ENCODE results near the gene XKR3. TPM values are rescaled to one million over a fixed set of nuclear protein-coding genes. Genes with fewer than 3 reads are reported as not detected.
"Not testable (repeated sequence)": the region's sequence is repeated elsewhere in the genome, so short reads cannot be mapped to it uniquely, and the experiment has no call there.

The XKR3 gene
- total RNA-seq, 1 donor from 2014 or later: not detected

DNA sequence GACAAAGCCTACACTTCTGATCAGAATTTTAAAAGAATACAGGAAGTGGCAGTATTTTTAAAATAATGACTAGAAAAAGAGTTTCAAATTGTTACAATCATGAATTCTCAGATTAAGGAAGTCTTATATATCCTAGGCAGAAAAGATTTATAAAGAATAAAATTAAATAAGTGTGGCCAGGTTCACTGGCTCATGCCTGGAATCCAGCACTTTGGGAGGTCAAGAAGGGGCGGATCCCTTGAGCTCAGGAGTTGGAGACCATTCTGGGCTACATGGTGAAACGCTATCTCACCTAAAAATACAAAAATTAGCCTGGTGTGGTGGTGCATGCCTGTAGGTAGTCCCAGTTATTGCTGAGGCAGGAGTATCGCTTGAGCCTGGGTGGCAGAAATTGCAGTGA is 24.1 kb downstream of the XKR3 start:
- Mint-ChIP-seq H3K4me3 (ENCODE audit: low read depth) (no peak overlapping the region), H3K9me3 (no peaks in the 10 kb centered on the region), H3K4me1 (ENCODE audit: low read depth) (peaks cover 9% of the 10 kb centered on the region), H3K36me3 (ENCODE audit: low read depth) (no peaks in the 10 kb centered on the region), H3K27me3 (ENCODE audit: low read depth) (peaks cover 5% of the 10 kb centered on the region), H3K27ac (no peak overlapping the region)
- intact Hi-C loops (cut with micrococcal nuclease): no loop called here
- no peak for DNase-seq (ENCODE audit: low spot score)

DNA sequence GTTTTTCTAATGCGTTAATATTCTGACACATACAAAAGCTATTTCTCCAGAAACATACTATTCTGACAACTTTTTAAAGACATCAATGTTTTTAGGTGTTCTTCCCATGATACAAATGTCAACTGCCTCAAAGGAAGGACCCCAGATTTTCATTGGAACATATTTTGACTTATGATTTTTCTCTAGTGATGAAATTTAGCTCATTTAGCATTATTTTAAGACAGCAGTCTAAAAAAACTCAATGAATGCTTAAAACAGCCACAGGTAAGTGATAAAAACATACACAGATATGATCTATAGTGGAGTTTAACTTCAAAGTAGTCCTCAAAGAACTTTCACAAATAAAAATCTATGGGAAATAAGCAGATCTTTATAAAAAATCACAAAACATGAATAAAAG is 24.9 kb downstream of the XKR3 start:
- Mint-ChIP-seq H3K27me3 (ENCODE audit: low read depth) (peaks cover 5% of the 10 kb centered on the region), H3K36me3 (ENCODE audit: low read depth) (no peaks in the 10 kb centered on the region), H3K4me1 (ENCODE audit: low read depth) (peaks cover 11% of the 10 kb centered on the region), H3K27ac (no peak overlapping the region), H3K9me3 (no peaks in the 10 kb centered on the region), H3K4me3 (ENCODE audit: low read depth) (no peak overlapping the region)
- no peak for DNase-seq (ENCODE audit: low spot score)
- intact Hi-C loops (cut with micrococcal nuclease): no loop called here

DNA sequence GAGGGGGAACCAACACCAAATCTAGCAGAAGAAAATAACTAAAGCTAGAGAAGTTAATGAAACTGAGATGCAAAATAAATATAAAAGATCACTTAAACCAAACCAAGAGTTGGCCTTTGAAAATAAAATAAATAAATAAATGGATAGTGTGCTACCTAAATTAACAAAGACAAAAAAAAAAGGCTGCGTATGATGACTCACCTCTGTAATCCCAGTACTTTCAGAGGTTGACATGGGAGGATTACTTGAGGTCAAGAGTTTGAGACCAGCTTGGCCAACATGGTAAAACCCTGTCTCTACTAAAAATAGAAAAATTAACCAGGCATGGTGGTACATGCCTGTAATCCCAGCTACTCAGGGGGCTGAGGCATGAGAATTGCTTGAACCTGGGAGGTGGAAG is 29.7 kb downstream of the XKR3 start:
- intact Hi-C loops (cut with micrococcal nuclease); H3K9me3 Mint-ChIP-seq; H3K4me1 Mint-ChIP-seq (ENCODE audit: low read depth); H3K27ac Mint-ChIP-seq; H3K27me3 Mint-ChIP-seq (ENCODE audit: low read depth); H3K4me3 Mint-ChIP-seq (ENCODE audit: low read depth); H3K36me3 Mint-ChIP-seq (ENCODE audit: low read depth); DNase-seq (ENCODE audit: low spot score): not testable (repeated sequence)

DNA sequence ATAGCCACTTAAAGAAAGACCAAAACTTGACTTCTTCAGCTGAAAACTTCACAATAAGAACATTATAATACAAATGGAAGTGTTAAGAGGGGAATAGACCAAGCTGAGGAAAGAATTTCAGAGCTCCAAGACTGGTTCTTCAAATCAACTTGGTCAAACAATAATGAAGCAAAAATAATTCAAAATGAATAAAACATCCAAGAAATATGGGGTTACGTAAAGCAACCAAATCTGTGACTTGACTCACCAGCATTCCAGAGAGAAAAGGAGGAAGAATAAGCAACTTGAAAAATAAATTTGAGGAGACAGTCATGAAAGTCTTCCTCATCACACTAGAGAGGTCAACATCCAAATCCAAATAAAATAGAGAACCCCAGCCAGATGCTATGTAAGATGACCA is 31.4 kb downstream of the XKR3 start:
- Mint-ChIP-seq H3K27ac (no peak overlapping the region), H3K9me3 (no peaks in the 10 kb centered on the region), H3K27me3 (ENCODE audit: low read depth) (peaks cover 6% of the 10 kb centered on the region), H3K4me3 (ENCODE audit: low read depth) (no peak overlapping the region), H3K4me1 (ENCODE audit: low read depth) (peaks cover 21% of the 10 kb centered on the region), H3K36me3 (ENCODE audit: low read depth) (no peaks in the 10 kb centered on the region)
- intact Hi-C loops (cut with micrococcal nuclease): no loop called here
- DNase-seq (ENCODE audit: low spot score): no peak

DNA sequence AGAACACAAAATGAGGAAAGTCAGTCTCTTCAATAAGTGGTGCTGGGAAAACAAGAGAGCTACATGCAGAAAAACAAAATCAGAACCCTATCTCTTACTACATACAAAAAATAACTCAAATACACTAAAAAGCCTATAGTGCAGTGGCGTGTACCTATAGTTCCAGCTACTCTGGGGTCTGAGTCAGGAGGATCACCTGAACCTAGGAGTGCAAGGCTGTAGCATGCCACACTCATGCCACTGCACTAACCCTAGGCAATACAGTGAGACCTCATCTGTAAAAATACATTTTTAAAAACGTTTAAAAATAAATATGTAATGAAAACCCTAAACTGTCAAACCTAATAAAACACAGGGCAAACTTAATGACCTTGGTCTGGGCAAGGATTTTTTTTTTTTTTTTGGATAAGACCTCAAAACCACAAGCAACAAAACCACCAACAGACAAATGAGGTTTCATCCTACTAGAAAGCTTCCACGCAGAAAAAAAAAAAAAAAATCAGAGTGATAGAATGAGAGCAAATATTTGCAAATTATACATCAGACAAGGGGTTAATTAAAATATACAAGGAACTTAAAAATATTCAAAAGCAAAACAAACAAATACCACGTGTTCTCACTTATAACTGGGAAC is 35.2 kb downstream of the XKR3 start:
- DNase-seq (ENCODE audit: low spot score): no peak
- intact Hi-C loops (cut with micrococcal nuclease): no loop called here
- Mint-ChIP-seq H3K27me3 (ENCODE audit: low read depth) (peaks cover 12% of the 10 kb centered on the region), H3K9me3 (no peaks in the 10 kb centered on the region), H3K27ac (no peak overlapping the region), H3K4me1 (ENCODE audit: low read depth) (peaks cover 14% of the 10 kb centered on the region), H3K36me3 (ENCODE audit: low read depth) (no peaks in the 10 kb centered on the region), H3K4me3 (ENCODE audit: low read depth) (no peak overlapping the region)

DNA sequence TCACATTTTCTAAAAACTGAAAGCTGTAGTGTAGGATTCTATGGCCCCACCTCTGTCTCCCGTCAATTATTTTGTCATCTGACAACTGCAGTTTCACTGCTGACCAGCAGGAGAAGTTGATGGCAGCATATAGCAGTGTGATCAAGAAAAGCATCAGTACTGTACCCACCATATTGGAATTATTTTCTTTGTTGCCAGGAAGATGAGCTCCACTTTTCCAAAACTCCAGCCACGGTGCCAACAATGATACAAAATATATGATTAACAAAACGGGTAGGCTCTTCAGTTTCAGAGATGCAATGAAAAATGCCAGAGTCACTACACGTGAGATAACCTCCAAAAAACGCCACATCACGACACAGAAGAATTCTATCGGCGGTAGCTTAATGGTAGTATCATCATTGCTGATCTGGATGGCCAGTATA is 41.3 kb downstream of the XKR3 start:
- H3K27me3 Mint-ChIP-seq (ENCODE audit: low read depth): peaks cover 7% of the 10 kb centered on the region
- H3K4me3 Mint-ChIP-seq (ENCODE audit: low read depth): no peak overlapping the region
- no peaks in the 10 kb centered on the region for H3K36me3 Mint-ChIP-seq (ENCODE audit: low read depth)
- no peak overlapping the region for H3K27ac Mint-ChIP-seq
- intact Hi-C loops (cut with micrococcal nuclease): no loop called here
- H3K9me3 Mint-ChIP-seq: no peaks in the 10 kb centered on the region
- peaks cover 7% of the 10 kb centered on the region for H3K4me1 Mint-ChIP-seq (ENCODE audit: low read depth)
- no peak for DNase-seq (ENCODE audit: low spot score)

DNA sequence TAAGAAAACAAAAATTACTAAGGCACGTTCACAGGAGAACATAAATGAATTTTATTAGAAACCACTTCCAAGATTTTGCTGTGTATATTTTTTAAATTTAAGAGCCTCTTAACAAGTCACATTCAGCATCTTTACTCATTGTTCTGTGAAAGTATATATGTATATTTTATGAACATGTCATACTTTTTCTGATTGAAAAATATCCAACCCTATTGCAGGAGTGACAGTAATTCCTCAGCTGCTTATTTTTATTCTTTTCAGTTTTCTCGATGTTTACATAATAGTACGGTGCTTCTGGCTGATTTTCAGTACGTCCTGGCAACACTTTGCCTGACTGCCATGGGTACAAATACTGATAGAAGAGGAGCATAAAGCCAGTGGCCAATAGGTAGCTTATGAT is 41.8 kb downstream of the XKR3 start:
- no peak for DNase-seq (ENCODE audit: low spot score)
- intact Hi-C loops (cut with micrococcal nuclease): no loop called here
- peaks cover 5% of the 10 kb centered on the region for H3K4me1 Mint-ChIP-seq (ENCODE audit: low read depth)
- no peaks in the 10 kb centered on the region for H3K36me3 Mint-ChIP-seq (ENCODE audit: low read depth)
- H3K27ac Mint-ChIP-seq: no peak overlapping the region
- H3K9me3 Mint-ChIP-seq: no peaks in the 10 kb centered on the region
- H3K27me3 Mint-ChIP-seq (ENCODE audit: low read depth): peaks cover 6% of the 10 kb centered on the region
- H3K4me3 Mint-ChIP-seq (ENCODE audit: low read depth): no peak overlapping the region

DNA sequence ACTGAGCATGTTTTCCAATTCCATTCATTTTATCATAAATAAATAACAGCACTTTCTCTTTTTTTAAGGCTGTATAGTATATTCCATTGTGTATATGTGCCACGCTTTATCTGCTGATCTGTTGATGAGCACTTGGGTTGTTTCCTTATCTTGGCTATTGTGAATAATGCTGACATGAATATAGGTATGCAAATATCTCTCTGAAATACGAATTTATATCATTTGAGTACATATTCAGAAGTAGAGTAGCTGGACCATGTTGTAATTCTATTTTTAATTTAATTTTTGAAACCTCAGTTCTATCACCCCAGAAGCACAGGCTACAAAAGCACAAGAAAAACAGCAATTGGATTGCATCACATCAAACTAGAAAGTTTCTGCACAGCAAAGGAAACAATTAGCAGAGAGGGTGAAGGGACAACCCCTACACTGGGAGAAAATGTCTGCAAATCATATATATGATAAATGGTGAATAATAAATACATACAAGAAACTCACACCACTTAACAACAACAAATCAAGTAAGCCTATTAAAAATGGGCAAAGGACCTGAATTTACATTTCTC is 43.4 kb downstream of the XKR3 start:
- H3K4me3 Mint-ChIP-seq (ENCODE audit: low read depth): no peak overlapping the region
- no peak overlapping the region for H3K27ac Mint-ChIP-seq
- intact Hi-C loops (cut with micrococcal nuclease): no loop called here
- no peaks in the 10 kb centered on the region for H3K27me3 Mint-ChIP-seq (ENCODE audit: low read depth)
- peaks cover 5% of the 10 kb centered on the region for H3K4me1 Mint-ChIP-seq (ENCODE audit: low read depth)
- no peaks in the 10 kb centered on the region for H3K36me3 Mint-ChIP-seq (ENCODE audit: low read depth)
- DNase-seq (ENCODE audit: low spot score): no peak
- no peaks in the 10 kb centered on the region for H3K9me3 Mint-ChIP-seq

DNA sequence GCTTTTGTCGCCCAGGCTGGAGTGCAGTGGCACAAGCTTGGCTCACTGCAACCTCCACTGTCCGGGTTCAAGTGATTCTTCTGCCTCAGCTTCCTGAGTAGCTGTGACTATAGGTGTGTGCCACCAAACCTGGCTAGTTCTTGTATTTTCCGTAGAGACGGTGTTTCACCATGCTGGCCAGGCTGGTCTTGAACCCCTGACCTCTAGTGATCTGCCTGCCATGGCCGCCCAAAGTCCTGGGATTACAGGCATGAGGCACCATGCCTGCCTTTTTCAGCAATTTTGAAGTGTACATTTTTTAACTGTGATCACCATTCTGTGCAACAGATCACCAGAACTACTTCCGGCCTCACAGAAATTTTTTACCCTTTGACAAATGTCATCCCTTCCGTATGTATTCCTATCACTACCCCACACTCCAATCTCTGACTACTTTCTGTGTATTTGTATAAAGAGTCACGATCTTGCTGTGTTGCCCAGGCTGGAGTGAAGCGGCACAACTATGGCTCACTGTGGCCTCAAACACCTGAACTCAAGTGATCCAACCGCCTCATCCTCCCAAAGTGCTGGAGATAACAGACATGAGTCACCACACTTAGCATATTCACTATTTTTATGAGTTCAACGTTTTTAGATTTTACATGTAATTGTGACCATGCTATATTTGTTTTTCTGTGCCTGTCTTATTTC is 44.0 kb downstream of the XKR3 start:
- Mint-ChIP-seq H3K36me3 (ENCODE audit: low read depth) (no peaks in the 10 kb centered on the region), H3K27ac (no peak overlapping the region), H3K9me3 (no peaks in the 10 kb centered on the region), H3K4me1 (ENCODE audit: low read depth) (peaks cover 5% of the 10 kb centered on the region), H3K4me3 (ENCODE audit: low read depth) (no peak overlapping the region), H3K27me3 (ENCODE audit: low read depth) (no peaks in the 10 kb centered on the region)
- DNase-seq (ENCODE audit: low spot score): no peak
- intact Hi-C loops (cut with micrococcal nuclease): no loop called here

DNA sequence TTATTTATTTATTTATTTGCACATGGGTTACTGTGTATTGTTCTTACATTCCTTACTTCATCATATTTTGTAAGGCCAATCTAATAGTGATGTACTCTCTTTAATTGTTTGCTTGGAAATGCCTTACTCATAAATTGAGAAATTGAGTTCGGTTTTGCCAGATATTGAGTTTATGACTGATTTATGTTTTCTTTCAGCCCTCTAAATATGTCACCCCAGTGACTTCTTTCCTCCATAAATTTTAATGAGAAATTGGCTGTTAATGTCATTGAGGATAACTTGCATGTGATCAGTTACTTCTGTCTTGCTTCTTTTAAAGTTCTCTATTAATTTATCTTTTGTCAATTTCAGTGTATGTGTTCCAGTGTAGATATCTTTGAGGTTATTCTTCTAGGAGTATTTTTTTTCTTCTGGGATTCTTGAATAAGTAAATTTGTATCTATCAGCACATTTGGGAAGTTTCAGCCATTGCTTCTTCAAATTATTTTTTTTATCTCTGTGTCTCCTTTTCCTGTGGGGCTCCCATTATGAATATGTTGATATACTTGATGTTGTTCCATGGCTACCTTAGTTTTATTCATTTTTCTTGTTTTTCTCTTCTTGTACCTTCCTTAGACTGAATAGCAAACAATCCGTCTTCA is 47.8 kb downstream of the XKR3 start:
- peaks cover 16% of the 10 kb centered on the region for H3K4me1 Mint-ChIP-seq (ENCODE audit: low read depth)
- H3K9me3 Mint-ChIP-seq: peaks cover under 1% of the 10 kb centered on the region
- H3K4me3 Mint-ChIP-seq (ENCODE audit: low read depth): no peak overlapping the region
- no peak for DNase-seq (ENCODE audit: low spot score)
- no peaks in the 10 kb centered on the region for H3K36me3 Mint-ChIP-seq (ENCODE audit: low read depth)
- H3K27me3 Mint-ChIP-seq (ENCODE audit: low read depth): no peaks in the 10 kb centered on the region
- intact Hi-C loops (cut with micrococcal nuclease): loop anchor here (10.0 kb wide), 1 partner anchor 117 kb away; no protein-coding TSS in a partner anchor
- no peak overlapping the region for H3K27ac Mint-ChIP-seq

DNA sequence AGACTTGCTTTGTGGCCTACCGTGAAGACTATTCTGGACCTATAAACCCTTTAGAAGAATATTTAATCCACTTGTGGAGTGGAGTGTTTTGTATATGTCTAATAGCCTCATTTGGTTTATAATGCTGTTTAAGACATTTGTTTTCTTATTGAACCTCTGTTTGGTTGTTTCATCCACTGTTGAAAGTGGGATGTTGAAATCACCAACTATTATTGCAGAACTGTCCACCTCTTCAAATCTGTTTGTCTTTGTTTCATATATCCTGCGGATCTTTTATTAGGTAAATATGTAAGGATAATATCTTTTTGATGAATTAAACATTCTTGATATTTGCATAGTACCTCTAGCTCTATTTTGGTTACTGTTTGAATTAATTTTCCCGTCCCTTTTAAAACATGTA is 49.1 kb downstream of the XKR3 start:
- no peak overlapping the region for H3K27ac Mint-ChIP-seq
- intact Hi-C loops (cut with micrococcal nuclease): loop anchor here (10.0 kb wide), 1 partner anchor 119 kb away; no protein-coding TSS in a partner anchor

DNA sequence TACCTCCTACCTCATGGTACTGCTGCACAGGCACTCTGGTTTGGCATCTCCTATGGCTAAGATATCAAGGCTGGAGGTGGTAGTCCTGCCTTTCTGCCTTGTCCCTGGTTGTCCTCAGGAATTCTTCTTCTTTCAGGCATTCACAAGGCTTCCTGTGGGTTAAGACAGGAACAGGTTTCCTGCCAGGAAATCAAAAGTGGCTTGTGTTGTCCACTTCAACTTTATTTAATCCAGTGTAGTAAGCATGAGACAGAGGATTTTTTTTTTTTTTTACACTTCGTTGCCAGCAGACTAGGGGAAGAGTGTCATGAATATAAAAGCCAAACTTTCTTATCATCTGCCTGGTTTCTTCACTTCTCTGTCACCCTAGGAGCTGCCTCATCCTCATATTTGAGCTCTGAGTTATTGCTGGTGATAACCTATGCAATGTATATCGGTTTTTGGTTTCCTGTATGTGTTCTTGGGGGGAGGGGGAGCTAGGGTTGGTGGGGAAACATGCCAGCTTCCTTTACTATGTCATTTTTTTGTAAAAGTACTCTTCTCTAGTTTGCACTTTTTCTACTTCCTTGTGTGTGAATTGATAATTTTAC is 50.2 kb downstream of the XKR3 start:
- Mint-ChIP-seq H3K4me1 (ENCODE audit: low read depth) (peaks cover 11% of the 10 kb centered on the region), H3K36me3 (ENCODE audit: low read depth) (no peaks in the 10 kb centered on the region), H3K27me3 (ENCODE audit: low read depth) (no peaks in the 10 kb centered on the region), H3K27ac (no peak overlapping the region), H3K4me3 (ENCODE audit: low read depth) (no peak overlapping the region), H3K9me3 (peaks cover 4% of the 10 kb centered on the region)
- intact Hi-C loops (cut with micrococcal nuclease): loop anchor here (2.0 to 10.0 kb wide), 2 partner anchors 50 to 120 kb away; partner anchors contain the start of gene XKR3
- DNase-seq (ENCODE audit: low spot score): no peak

More for the DNA sequence above, 49.1 kb downstream of the XKR3 start:
- Mint-ChIP-seq H3K27me3 (ENCODE audit: low read depth) (no peaks in the 10 kb centered on the region), H3K4me3 (ENCODE audit: low read depth) (no peak overlapping the region), H3K9me3 (peaks cover 4% of the 10 kb centered on the region), H3K4me1 (ENCODE audit: low read depth) (peaks cover 11% of the 10 kb centered on the region), H3K36me3 (ENCODE audit: low read depth) (no peaks in the 10 kb centered on the region)
- no peak for DNase-seq (ENCODE audit: low spot score)

Measured in activated T-helper 2 cell treated with anti-CD3 and anti-CD28 coated beads, Interferon-gamma antibody, Interleukin-2, Interleukin-4, amounts not matched to agents 10 μg/mL and 5 μg/mL and 100 μg/mL, durations not matched to agents 14 hours and 24 hours and 36 hours (primary cell).